GM12801 (cell line): ENCODE data around the gene UNC80.

ENCODE experiments used
- CTCF ChIP-seq: IDR thresholded peaks from one replicate; pipeline ENCODE4 v1.5.1; 2011; ENCODE audit warnings: control low read depth; ENCODE audit not compliant: insufficient read length; ENCODE audit errors: extremely low read depth

Gene UNC80

GRCh38 chr2:209757163-209757562 is 14.5 kb upstream of the UNC80 start:
- no peak for TF ChIP-seq CTCF

GRCh38 chr2:209761566-209761965 is 10.1 kb upstream of the UNC80 start:
- no peak for TF ChIP-seq CTCF

GRCh38 chr2:209762563-209762962 is 9.1 kb upstream of the UNC80 start:
- TF ChIP-seq CTCF = no peak

GRCh38 chr2:209763106-209763505 is 8.5 kb upstream of the UNC80 start:
- TF ChIP-seq CTCF = no peak

- no peak for TF ChIP-seq CTCF
Observed at GRCh38 chr2:209766613-209767012, 5.0 kb upstream of the UNC80 start.

- no peak for TF ChIP-seq CTCF
Observed at GRCh38 chr2:209767316-209767715, 4.3 kb upstream of the UNC80 start.

GRCh38 chr2:209768557-209768956 is 3.1 kb upstream of the UNC80 start:
- no peak for TF ChIP-seq CTCF

- no peak for TF ChIP-seq CTCF
Observed at GRCh38 chr2:209772290-209772685, 656 bp downstream of the UNC80 start.
